Measurements from ENCODE around the gene FAM120B.

Gene FAM120B

GRCh38 chr6:170276369-170277057, 30.0 kb upstream of the FAM120B start:
- TF ChIP-seq EZH2 (IDR thresholded peaks at IDR 0.05): no peak
- no peak for TF ChIP-seq POLR2AphosphoS5 (IDR thresholded peaks at IDR 0.05; ENCODE audit: borderline replicate concordance, low read depth, low read length)
- no peak for TF ChIP-seq FOXP2 (optimal IDR thresholded peaks at IDR 0.05; ENCODE audit: control extremely low read depth, extremely low read length, insufficient read depth)
- DNase-seq (ENCODE audit: low read depth, low spot score): no peak

GRCh38 chr6:170277893-170278742, 28.4 kb upstream of the FAM120B start:
- Histone ChIP-seq H3K9me3 (ENCODE audit: low read depth, low read length) (no peaks in the 10 kb centered on the region), H3K9ac (ENCODE audit: insufficient read length) (no peak overlapping the region), H3K36me3 (ENCODE audit: insufficient read depth, low read length) (no peaks in the 10 kb centered on the region), H3K27ac (no peak overlapping the region), H3K4me3 (no peak overlapping the region)
- no peak for DNase-seq (ENCODE audit: low read depth, low spot score)
- no peak for TF ChIP-seq EZH2 (IDR thresholded peaks at IDR 0.05)
- no peak for TF ChIP-seq POLR2AphosphoS5 (IDR thresholded peaks at IDR 0.05; ENCODE audit: borderline replicate concordance, low read depth, low read length)
- no peak for TF ChIP-seq FOXP2 (optimal IDR thresholded peaks at IDR 0.05; ENCODE audit: control extremely low read depth, extremely low read length, insufficient read depth)

More at GRCh38 chr6:170276369-170277057, 30.0 kb upstream of the FAM120B start:
- Histone ChIP-seq H3K9me3 (ENCODE audit: low read depth, low read length) (no peaks in the 10 kb centered on the region), H3K4me3 (no peak overlapping the region), H3K27ac (no peak overlapping the region), H3K9ac (ENCODE audit: insufficient read length) (no peak overlapping the region), H3K36me3 (ENCODE audit: insufficient read depth, low read length) (no peaks in the 10 kb centered on the region)

GRCh38 chr6:170278743-170279094, 27.8 kb upstream of the FAM120B start:
- no peaks in the 10 kb centered on the region for H3K36me3 ChIP-seq (ENCODE audit: insufficient read depth, low read length)
- no peak for TF ChIP-seq POLR2AphosphoS5 (IDR thresholded peaks at IDR 0.05; ENCODE audit: borderline replicate concordance, low read depth, low read length)
- no peak for TF ChIP-seq EZH2 (IDR thresholded peaks at IDR 0.05)
- TF ChIP-seq FOXP2 (optimal IDR thresholded peaks at IDR 0.05; ENCODE audit: control extremely low read depth, extremely low read length, insufficient read depth): no peak
- no peak overlapping the region for H3K4me3 ChIP-seq
- H3K27ac ChIP-seq: no peak overlapping the region
- DNase-seq (ENCODE audit: low read depth, low spot score): no peak
- H3K9me3 ChIP-seq (ENCODE audit: low read depth, low read length): no peaks in the 10 kb centered on the region
- H3K9ac ChIP-seq (ENCODE audit: insufficient read length): no peak overlapping the region

- Histone ChIP-seq H3K36me3 (ENCODE audit: insufficient read depth, low read length) (no peaks in the 10 kb centered on the region), H3K27ac (no peak overlapping the region), H3K4me3 (no peak overlapping the region), H3K9ac (ENCODE audit: insufficient read length) (no peak overlapping the region), H3K9me3 (ENCODE audit: low read depth, low read length) (no peaks in the 10 kb centered on the region)
- no peak for DNase-seq (ENCODE audit: low read depth, low spot score)
- TF ChIP-seq POLR2AphosphoS5 (IDR thresholded peaks at IDR 0.05; ENCODE audit: borderline replicate concordance, low read depth, low read length) (no peak), EZH2 (IDR thresholded peaks at IDR 0.05) (no peak), FOXP2 (optimal IDR thresholded peaks at IDR 0.05; ENCODE audit: control extremely low read depth, extremely low read length, insufficient read depth) (no peak)
Observed at GRCh38 chr6:170279426-170279825, 27.1 kb upstream of the FAM120B start.

- TF ChIP-seq EZH2 (IDR thresholded peaks at IDR 0.05) (no peak), POLR2AphosphoS5 (IDR thresholded peaks at IDR 0.05; ENCODE audit: borderline replicate concordance, low read depth, low read length) (no peak), FOXP2 (optimal IDR thresholded peaks at IDR 0.05; ENCODE audit: control extremely low read depth, extremely low read length, insufficient read depth) (no peak)
Observed at GRCh38 chr6:170279977-170280688, 26.4 kb upstream of the FAM120B start.

GRCh38 chr6:170280689-170281045, 25.9 kb upstream of the FAM120B start:
- no peaks in the 10 kb centered on the region for H3K36me3 ChIP-seq (ENCODE audit: insufficient read depth, low read length)
- no peak for DNase-seq (ENCODE audit: low read depth, low spot score)
- no peak overlapping the region for H3K9ac ChIP-seq (ENCODE audit: insufficient read length)
- TF ChIP-seq EZH2 (IDR thresholded peaks at IDR 0.05) (no peak), FOXP2 (optimal IDR thresholded peaks at IDR 0.05; ENCODE audit: control extremely low read depth, extremely low read length, insufficient read depth) (no peak), POLR2AphosphoS5 (IDR thresholded peaks at IDR 0.05; ENCODE audit: borderline replicate concordance, low read depth, low read length) (no peak)
- no peak overlapping the region for H3K4me3 ChIP-seq
- no peaks in the 10 kb centered on the region for H3K9me3 ChIP-seq (ENCODE audit: low read depth, low read length)
- no peak overlapping the region for H3K27ac ChIP-seq

More at GRCh38 chr6:170279977-170280688, 26.4 kb upstream of the FAM120B start:
- Histone ChIP-seq H3K4me3 (no peak overlapping the region), H3K9me3 (ENCODE audit: low read depth, low read length) (no peaks in the 10 kb centered on the region), H3K27ac (no peak overlapping the region), H3K36me3 (ENCODE audit: insufficient read depth, low read length) (no peaks in the 10 kb centered on the region), H3K9ac (ENCODE audit: insufficient read length) (no peak overlapping the region)
- DNase-seq (ENCODE audit: low read depth, low spot score): no peak

- Histone ChIP-seq H3K27ac (no peak overlapping the region), H3K9me3 (ENCODE audit: low read depth, low read length) (no peaks in the 10 kb centered on the region), H3K36me3 (ENCODE audit: insufficient read depth, low read length) (no peaks in the 10 kb centered on the region), H3K4me3 (no peak overlapping the region), H3K9ac (ENCODE audit: insufficient read length) (no peak overlapping the region)
- TF ChIP-seq FOXP2 (optimal IDR thresholded peaks at IDR 0.05; ENCODE audit: control extremely low read depth, extremely low read length, insufficient read depth) (no peak), EZH2 (IDR thresholded peaks at IDR 0.05) (no peak), POLR2AphosphoS5 (IDR thresholded peaks at IDR 0.05; ENCODE audit: borderline replicate concordance, low read depth, low read length) (no peak)
- no peak for DNase-seq (ENCODE audit: low read depth, low spot score)
Observed at GRCh38 chr6:170281331-170282292, 24.9 kb upstream of the FAM120B start.

Measured in SK-N-MC (cell line).